Measurements from ENCODE around the gene FAM83E. TPM values are rescaled to one million over a fixed set of nuclear protein-coding genes. Genes with fewer than 3 reads are reported as not detected.

The FAM83E gene
- total RNA-seq, 1 experiment from 2014 or later, result 12.3 TPM

DNA sequence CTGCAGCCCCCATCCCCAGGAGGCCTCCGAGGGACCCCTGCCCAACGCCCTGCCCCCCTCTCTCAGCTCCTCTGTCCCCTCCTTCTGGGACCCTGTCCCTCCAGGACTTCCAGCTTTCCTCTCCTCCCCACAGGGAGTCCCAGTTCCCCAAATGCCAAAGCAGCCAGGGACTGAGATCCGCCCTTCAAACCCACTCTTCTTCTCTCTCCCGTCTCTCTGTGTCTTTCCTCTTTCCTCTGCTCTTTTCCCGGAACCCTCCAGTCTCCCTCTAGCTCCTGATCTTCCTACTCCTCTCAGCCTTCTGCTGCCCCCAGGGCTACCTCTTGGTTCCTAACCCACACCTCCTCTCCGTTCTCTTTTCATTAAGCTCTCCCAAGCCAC is 30.7 kb upstream of the FAM83E start:
- H2AFZ ChIP-seq, result peak overlapping the region; percentile 90
- CTCF ChIA-PET, result interaction anchor here (0.6 to 1.0 kb wide), 2 partner anchors 66 to 196 kb away, joined by 4 read pairs; no protein-coding TSS in a partner anchor
- peak overlapping the region; percentile 97 for H3K4me2 ChIP-seq
- H3F3A ChIP-seq (ENCODE audit: insufficient read depth, low read depth), result peaks cover 30% of the 10 kb centered on the region
- H3K79me2 ChIP-seq (ENCODE audit: low read depth), result no peaks in the 10 kb centered on the region
- H3K4me3 ChIP-seq, result peak overlapping the region; percentile 69
- intact Hi-C loops (cut with micrococcal nuclease; ENCODE audit: unreplicated experiment), result loop anchor here (5.0 to 10.0 kb wide), 3 partner anchors 107 to 349 kb away; partner anchors contain the start of genes FTL, FUT1, GYS1 and RUVBL2
- BruUV-seq (replicated peaks), result TSS peak; percentile 57
- peaks cover 23% of the 10 kb centered on the region for H3K4me1 ChIP-seq (replicated peaks; ENCODE audit: insufficient read depth)
- TF ChIP-seq, protein P1, sequence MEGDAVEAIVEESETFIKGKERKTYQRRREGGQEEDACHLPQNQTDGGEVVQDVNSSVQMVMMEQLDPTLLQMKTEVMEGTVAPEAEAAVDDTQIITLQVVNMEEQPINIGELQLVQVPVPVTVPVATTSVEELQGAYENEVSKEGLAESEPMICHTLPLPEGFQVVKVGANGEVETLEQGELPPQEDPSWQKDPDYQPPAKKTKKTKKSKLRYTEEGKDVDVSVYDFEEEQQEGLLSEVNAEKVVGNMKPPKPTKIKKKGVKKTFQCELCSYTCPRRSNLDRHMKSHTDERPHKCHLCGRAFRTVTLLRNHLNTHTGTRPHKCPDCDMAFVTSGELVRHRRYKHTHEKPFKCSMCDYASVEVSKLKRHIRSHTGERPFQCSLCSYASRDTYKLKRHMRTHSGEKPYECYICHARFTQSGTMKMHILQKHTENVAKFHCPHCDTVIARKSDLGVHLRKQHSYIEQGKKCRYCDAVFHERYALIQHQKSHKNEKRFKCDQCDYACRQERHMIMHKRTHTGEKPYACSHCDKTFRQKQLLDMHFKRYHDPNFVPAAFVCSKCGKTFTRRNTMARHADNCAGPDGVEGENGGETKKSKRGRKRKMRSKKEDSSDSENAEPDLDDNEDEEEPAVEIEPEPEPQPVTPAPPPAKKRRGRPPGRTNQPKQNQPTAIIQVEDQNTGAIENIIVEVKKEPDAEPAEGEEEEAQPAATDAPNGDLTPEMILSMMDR (conservative IDR thresholded peaks at IDR 0.05), result no peak
- H4K20me1 ChIP-seq (ENCODE audit: insufficient read depth), result no peaks in the 10 kb centered on the region
- H3K9me2 ChIP-seq (ENCODE audit: insufficient read depth), result no peaks in the 10 kb centered on the region
- no peaks in the 10 kb centered on the region for H3K9me3 ChIP-seq (ENCODE audit: insufficient read depth, low read depth)
- H3K27ac ChIP-seq, result no peak overlapping the region
- DNase-seq, result no peak
- H3K36me3 ChIP-seq (ENCODE audit: low read depth), result no peaks in the 10 kb centered on the region
- POLR2A ChIA-PET (ENCODE audit: unreplicated experiment), result interaction anchor here (0.5 to 1.0 kb wide), 6 partner anchors 80 to 808 kb away, joined by 3 to 7 read pairs (median 5); partner anchors contain the start of gene GYS1
- H3K27me3 ChIP-seq (ENCODE audit: insufficient read depth, low read depth), result no peaks in the 10 kb centered on the region

DNA sequence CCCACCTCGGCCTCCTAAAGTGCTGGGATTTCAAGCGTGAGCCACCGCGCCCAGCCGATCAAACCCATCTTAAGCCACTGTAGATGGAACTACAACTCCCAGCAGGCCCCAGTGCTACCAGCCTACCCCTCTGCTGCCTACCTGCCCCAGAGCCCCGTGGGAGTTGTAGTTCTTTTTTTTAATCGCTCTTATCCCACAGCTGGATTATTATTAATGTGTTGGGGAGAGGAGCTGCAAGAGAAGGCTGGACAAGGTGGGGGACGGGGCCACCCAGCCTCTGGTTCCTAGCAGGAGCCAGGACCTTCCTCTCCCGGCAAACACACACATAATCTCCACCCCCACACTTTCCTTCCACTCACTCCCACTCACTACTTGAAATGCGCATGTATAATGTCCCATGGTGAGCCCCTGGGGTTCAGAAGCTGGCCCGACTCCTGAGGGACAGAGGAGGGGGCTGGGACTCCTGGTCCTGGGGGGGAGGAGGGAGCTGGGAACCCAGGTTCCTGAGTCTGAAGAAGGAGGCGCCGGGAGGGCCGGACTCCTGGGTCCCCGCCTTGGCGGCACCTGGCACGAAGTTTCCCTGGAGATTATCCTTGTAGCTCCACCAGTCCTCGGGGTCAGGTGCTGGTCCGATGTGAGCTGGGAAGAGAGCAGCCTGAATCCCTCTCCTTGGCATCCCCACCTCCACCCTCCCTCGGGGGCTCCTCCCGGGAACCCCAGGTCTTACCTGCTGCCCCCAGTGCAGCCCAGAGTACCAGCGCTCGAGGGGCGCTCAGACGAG is 30.2 kb upstream of the FAM83E start:
- peak; percentile 52 to 69 for DNase-seq

DNA sequence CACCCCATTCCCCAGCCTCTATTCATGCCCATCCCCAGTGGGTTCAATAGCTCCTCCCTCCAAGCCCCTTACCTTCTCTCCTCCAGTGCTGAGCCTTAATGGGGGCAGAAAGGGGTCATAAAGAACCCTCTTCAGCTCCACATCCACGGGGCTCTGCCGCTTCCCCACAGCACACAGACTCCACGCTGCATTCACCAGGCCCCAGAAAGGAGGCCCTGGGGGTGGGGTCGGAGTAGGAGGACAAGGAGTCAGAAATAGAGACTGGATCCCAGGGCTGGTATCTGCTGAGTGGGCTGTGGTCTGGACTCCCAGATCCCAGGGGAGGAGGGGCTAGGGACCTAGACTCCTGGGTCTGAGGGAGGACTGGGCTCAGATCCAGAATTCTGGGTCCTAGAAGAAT is 29.5 kb upstream of the FAM83E start:
- H3K27me3 ChIP-seq (ENCODE audit: insufficient read depth, low read depth), result no peaks in the 10 kb centered on the region
- peaks cover 19% of the 10 kb centered on the region for H3K4me1 ChIP-seq (replicated peaks; ENCODE audit: insufficient read depth)
- H4K20me1 ChIP-seq (ENCODE audit: insufficient read depth), result no peaks in the 10 kb centered on the region
- no peaks in the 10 kb centered on the region for H3K79me2 ChIP-seq (ENCODE audit: low read depth)
- ChIA-PET CTCF (interaction anchor here (0.6 kb wide), 1 partner anchor 10 kb away, joined by 4 read pairs; no protein-coding TSS in a partner anchor), POLR2A (ENCODE audit: unreplicated experiment) (no interaction called here)
- H3K27ac ChIP-seq, result no peak overlapping the region
- H3K9me2 ChIP-seq (ENCODE audit: insufficient read depth), result no peaks in the 10 kb centered on the region
- no TSS peak for BruUV-seq (replicated peaks)
- TF ChIP-seq EZH2 (IDR thresholded peaks at IDR 0.05; ENCODE audit: low read depth), result no peak
- TF ChIP-seq, protein P1 (conservative IDR thresholded peaks at IDR 0.05), result no peak
- intact Hi-C loops (cut with micrococcal nuclease; ENCODE audit: unreplicated experiment), result loop anchor here (10.0 kb wide), 1 partner anchor 350 kb away; the partner anchor contains the start of genes GYS1 and RUVBL2
- no peak for DNase-seq
- no peak overlapping the region for H3K4me3 ChIP-seq
- H3K4me2 ChIP-seq, result peak overlapping the region; percentile 97; the same call in 1 of the 2 replicates
- H2AFZ ChIP-seq, result no peak overlapping the region
- H3F3A ChIP-seq (ENCODE audit: insufficient read depth, low read depth), result peaks cover 24% of the 10 kb centered on the region
- H3K36me3 ChIP-seq (ENCODE audit: low read depth), result no peaks in the 10 kb centered on the region
- H3K9me3 ChIP-seq (ENCODE audit: insufficient read depth, low read depth), result no peaks in the 10 kb centered on the region

More for the DNA sequence above, 30.2 kb upstream of the FAM83E start:
- Histone ChIP-seq H3K36me3 (ENCODE audit: low read depth) (no peaks in the 10 kb centered on the region), H3K4me2 (peak overlapping the region; percentile 97), H3K4me1 (replicated peaks; ENCODE audit: insufficient read depth) (peaks cover 23% of the 10 kb centered on the region), H4K20me1 (ENCODE audit: insufficient read depth) (no peaks in the 10 kb centered on the region), H3K9me2 (ENCODE audit: insufficient read depth) (no peaks in the 10 kb centered on the region), H3F3A (ENCODE audit: insufficient read depth, low read depth) (peaks cover 30% of the 10 kb centered on the region), H3K9me3 (ENCODE audit: insufficient read depth, low read depth) (no peaks in the 10 kb centered on the region), H3K79me2 (ENCODE audit: low read depth) (no peaks in the 10 kb centered on the region), H3K27ac (no peak overlapping the region), H3K27me3 (ENCODE audit: insufficient read depth, low read depth) (no peaks in the 10 kb centered on the region), H2AFZ (no peak overlapping the region), H3K4me3 (peak overlapping the region; percentile 69)
- BruUV-seq (replicated peaks), result no TSS peak
- intact Hi-C loops (cut with micrococcal nuclease; ENCODE audit: unreplicated experiment), result loop anchor here (5.0 to 10.0 kb wide), 3 partner anchors 107 to 350 kb away; partner anchors contain the start of genes FTL, FUT1, GYS1 and RUVBL2
- ChIA-PET CTCF (interaction anchor here (0.6 to 1.0 kb wide), 3 partner anchors 67 to 326 kb away, joined by 4 read pairs; no protein-coding TSS in a partner anchor), POLR2A (ENCODE audit: unreplicated experiment) (interaction anchor here (0.5 to 1.0 kb wide), 4 partner anchors 80 to 483 kb away, joined by 5 to 8 read pairs (median 6); partner anchors contain the start of gene GYS1)
- no peak for TF ChIP-seq EZH2 (IDR thresholded peaks at IDR 0.05; ENCODE audit: low read depth)
- TF ChIP-seq, protein P1 (conservative IDR thresholded peaks at IDR 0.05), result no peak

Data from PC-9 (cell line).